HCT116 (cell line): ENCODE measurements around the gene COL12A1. TPM values are rescaled to one million over a fixed set of nuclear protein-coding genes. Genes with fewer than 3 reads are reported as not detected.

Experiments
- ATAC-seq: fragments of 200-7000 bp; cut with Tn5 transposase; 2 replicates; pipeline ENCODE4 v1.9.1; 2020; ENCODE audit warnings: mild to moderate bottlenecking, moderate library complexity
- BruUV-seq: library from RNA; stranded (reverse); fragments of 400-500 nt; replicated peaks from 2 replicates; lab custom pipeline; 2021; lab: Mats Ljungman, UMichigan
- CTCF ChIA-PET: fragments of 300-600 bp; sonication (Branson Sonifier 250); formaldehyde crosslinking; loops from one replicate; lab custom pipeline; 2021; ENCODE audit warnings: antibody characterized with exemption; lab: Charles Lee
- POLR2A ChIA-PET: fragments of 300-600, 350-600 bp; sonication (Branson Sonifier 250); formaldehyde crosslinking; loops from one replicate; lab custom pipeline; 2021; ENCODE audit warnings: antibody characterized with exemption; lab: Charles Lee
- RAD21 ChIA-PET, 2 experiments: fragments of 300-600 bp; sonication (Branson Sonifier 250); formaldehyde crosslinking; loops; one replicate each; lab custom pipeline; 2023; ENCODE audit warnings: low total read pairs in 2 of 2; ENCODE audit not compliant: uncharacterized antibody in 2 of 2, unreplicated experiment in 2 of 2, low non-redundant PET in 1 of 2; lab: Charles Lee
- DNase-seq: peaks from one replicate; pipeline ENCODE4 v3.0.0-alpha.2; 2010; ENCODE audit warnings: low read depth, low spot score
- H2AFZ ChIP-seq: fragments of 200-600 bp; shearing (Covaris generic), sonication (generic); 2 replicates; pipeline ENCODE4 v1.6.1; 2017; ENCODE audit warnings: low read depth, mixed run types, mixed read lengths, antibody characterized with exemption, low read length; ENCODE audit not compliant: poor library complexity, severe bottlenecking
- H3K27ac ChIP-seq: 2 replicates; pipeline ENCODE4 v1.5.1; 2012; ENCODE audit warnings: low read depth, low read length
- H3K27me3 ChIP-seq: fragments of 200-600 bp; sonication (generic); 2 replicates; pipeline ENCODE4 v1.6.1; 2016; ENCODE audit warnings: mixed run types, low read length, mixed read lengths; ENCODE audit not compliant: insufficient read depth
- H3K36me3 ChIP-seq, 2 experiments: fragments of 200-500 bp in 1 of 2; fragments of 200-600 bp in 1 of 2; sonication (Bioruptor generic) in 1 of 2; sonication (generic) in 1 of 2; 2 replicates each; pipeline versions ENCODE4 v1.5.1 to v1.6.1; 2014 to 2016; ENCODE audit warnings: low read length in 2 of 2, inconsistent platforms in 1 of 2, mixed read lengths in 1 of 2, mixed run types in 1 of 2; ENCODE audit not compliant: insufficient read depth in 2 of 2, control insufficient read depth in 1 of 2
- H3K4me1 ChIP-seq, 2 experiments: fragments of 200-600 bp in 1 of 2; sonication (generic) in 1 of 2; 2 replicates each; pipeline versions ENCODE4 v1.5.1 to v1.6.1; 2012 to 2017; ENCODE audit warnings: low read length in 2 of 2, inconsistent platforms in 1 of 2, mild to moderate bottlenecking in 1 of 2, mixed read lengths in 1 of 2, mixed run types in 1 of 2, moderate library complexity in 1 of 2; ENCODE audit not compliant: insufficient read depth in 2 of 2, control insufficient read depth in 1 of 2
- H3K4me2 ChIP-seq: fragments of 200-600 bp; sonication (generic); 2 replicates; pipeline ENCODE4 v1.6.1; 2017; ENCODE audit warnings: mixed run types, low read length, mixed read lengths
- H3K4me3 ChIP-seq, 2 experiments: fragments of 200-600 bp in 1 of 2; sonication (generic) in 1 of 2; replicated peaks in 1 of 2; 2 replicates each; pipeline ENCODE4 v1.5.1; 2011 to 2016; ENCODE audit warnings: low read length in 2 of 2, control low read depth in 1 of 2, low read depth in 1 of 2, mild to moderate bottlenecking in 1 of 2, mixed read lengths in 1 of 2, mixed run types in 1 of 2
- H3K79me2 ChIP-seq: fragments of 200-600 bp; sonication (generic); 2 replicates; pipeline ENCODE4 v1.6.1; 2017; ENCODE audit warnings: mild to moderate bottlenecking, mixed run types, low read length, moderate library complexity, mixed read lengths; ENCODE audit not compliant: insufficient read depth
- H3K9ac ChIP-seq: fragments of 200-600 bp; sonication (generic); 2 replicates; pipeline ENCODE4 v1.6.1; 2016; ENCODE audit warnings: low read length, mixed read lengths
- H3K9me2 ChIP-seq: fragments of 200-600 bp; sonication (generic), shearing (Covaris generic); 2 replicates; pipeline ENCODE4 v1.6.1; 2017; ENCODE audit warnings: mixed run types, mild to moderate bottlenecking, moderate library complexity; ENCODE audit not compliant: insufficient read depth
- H3K9me3 ChIP-seq, 2 experiments: fragments of 200-500 bp in 1 of 2; fragments of 200-600 bp in 1 of 2; sonication (Bioruptor generic) in 1 of 2; sonication (generic) in 1 of 2; 2 replicates each; pipeline ENCODE4 v1.6.1; 2014 to 2017; ENCODE audit warnings: low read length in 2 of 2, mixed read lengths in 2 of 2, inconsistent platforms in 1 of 2, low read depth in 1 of 2, mild to moderate bottlenecking in 1 of 2, mixed run types in 1 of 2, moderate library complexity in 1 of 2; ENCODE audit not compliant: control insufficient read depth in 1 of 2, insufficient read depth in 1 of 2
- H4K20me1 ChIP-seq: fragments of 200-600 bp; sonication (generic), shearing (Covaris generic); 2 replicates; pipeline ENCODE4 v1.6.1; 2017; ENCODE audit warnings: mixed run types, mild to moderate bottlenecking, moderate library complexity; ENCODE audit not compliant: insufficient read depth
- CEBPB ChIP-seq: IDR thresholded peaks from 2 replicates; pipeline ENCODE4 v1.6.1; 2012; ENCODE audit warnings: low read depth
- CTCF ChIP-seq, 3 experiments: fragments of 200-600 bp in 1 of 3; sonication (generic) in 1 of 3; IDR thresholded peaks in 2 of 3; conservative IDR thresholded peaks in 1 of 3; 2 replicates each; pipeline ENCODE4 v1.5.1; 2012 to 2017; ENCODE audit warnings: low read depth in 2 of 3, low read length in 2 of 3, antibody characterized with exemption in 1 of 3, borderline replicate concordance in 1 of 3, control low read depth in 1 of 3, mild to moderate bottlenecking in 1 of 3, mixed read lengths in 1 of 3, mixed run types in 1 of 3, moderate library complexity in 1 of 3; ENCODE audit not compliant: insufficient read depth in 1 of 3
- ELF1 ChIP-seq: IDR thresholded peaks from 2 replicates; pipeline ENCODE4 v1.6.1; 2012; ENCODE audit warnings: low read depth, borderline replicate concordance
- EZH2 ChIP-seq: fragments of 200-600 bp; sonication (generic); IDR thresholded peaks from 2 replicates; pipeline ENCODE4 v1.6.1; 2017; ENCODE audit warnings: antibody characterized with exemption, mixed run types
- SIN3A ChIP-seq: IDR thresholded peaks from 2 replicates; pipeline ENCODE4 v1.6.1; 2012; ENCODE audit warnings: low read depth
- ZNF274 ChIP-seq: fragments of 200-500 bp; sonication (Bioruptor generic); IDR thresholded peaks from 2 replicates; pipeline ENCODE4 v1.6.1; 2014; ENCODE audit warnings: mild to moderate bottlenecking, low read depth, low read length, inconsistent platforms
- intact Hi-C: fragments of 100-400 bp; cut with micrococcal nuclease; formaldehyde crosslinking; loops from 2 replicates; pipeline ENCODE4 v1.10.0; 2022
- total RNA-seq: library from RNA; stranded (reverse); gene quantifications from one replicate; pipeline ENCODE4 v1.2.1, GENCODE V29; 2021; ENCODE audit not compliant: unreplicated experiment
- TF ChIP-seq, protein P1 (sequence below): IDR thresholded peaks from 2 replicates; pipeline ENCODE4 v1.6.1; 2012

COL12A1 gene
- total RNA-seq, 1 experiment from 2014 or later, result 23.5 TPM

GRCh38 chr6:75090576-75090975, 115.3 kb downstream of the COL12A1 start:
- Histone ChIP-seq H3K27me3 (no peaks in the 10 kb centered on the region), H3K9ac (no peak overlapping the region), H3K4me1 (no peaks in the 10 kb centered on the region), H3K79me2 (no peaks in the 10 kb centered on the region), H2AFZ (no peak overlapping the region), H3K4me2 (no peak overlapping the region), H3K9me2 (no peaks in the 10 kb centered on the region), H3K9me3 (no peaks in the 10 kb centered on the region), H3K27ac (no peak overlapping the region), H3K36me3 (peaks cover 2 to 24% of the 10 kb centered on the region in 2 experiments; a peak in 2 of 4 replicates), H4K20me1 (no peaks in the 10 kb centered on the region), H3K4me3 (no peak overlapping the region)
- TF ChIP-seq CEBPB (no peak), ELF1 (no peak), CTCF (IDR thresholded peaks at IDR 0.05 in 2 of 3, conservative IDR thresholded peaks at IDR 0.05 in 1 of 3; ENCODE audit: borderline replicate concordance in 1 of 3, insufficient read depth in 1 of 3, low read depth in 2 of 3, low read length in 2 of 3) (no peak)
- no peak for DNase-seq
- intact Hi-C loops, result no loop called here
- no peak for ATAC-seq
- ChIA-PET CTCF (no interaction called here), POLR2A (no interaction called here), RAD21 (no interaction called here)
- BruUV-seq, result no TSS peak

DNA sequence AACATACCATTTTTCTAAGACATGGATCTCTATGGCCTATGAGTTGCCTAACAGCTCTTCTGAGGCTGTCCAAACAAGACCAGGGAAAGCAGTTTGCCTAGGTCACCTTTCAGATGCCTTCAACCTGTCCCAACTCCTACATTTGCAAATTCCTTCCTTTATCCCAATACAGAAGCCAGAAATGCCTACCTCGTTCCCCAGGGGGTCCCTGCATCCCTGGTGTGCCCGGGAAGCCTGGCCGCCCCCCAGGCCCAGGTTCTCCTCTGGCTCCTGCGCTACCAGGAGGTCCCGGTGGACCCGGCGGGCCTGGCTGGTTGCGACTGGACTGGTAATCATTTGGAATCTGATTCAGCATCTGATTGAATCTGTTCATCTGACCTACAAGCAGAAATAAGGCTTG, 115.9 kb downstream of the COL12A1 start:
- Histone ChIP-seq H3K9ac (no peak overlapping the region), H3K9me3 (no peaks in the 10 kb centered on the region), H3K9me2 (no peaks in the 10 kb centered on the region), H3K27me3 (no peaks in the 10 kb centered on the region), H4K20me1 (no peaks in the 10 kb centered on the region), H3K4me3 (no peak overlapping the region), H3K27ac (no peak overlapping the region), H2AFZ (no peak overlapping the region), H3K4me1 (no peaks in the 10 kb centered on the region), H3K4me2 (no peak overlapping the region), H3K79me2 (no peaks in the 10 kb centered on the region), H3K36me3 (peaks cover 2 to 26% of the 10 kb centered on the region in 2 experiments; a peak in 2 of 4 replicates)
- no TSS peak for BruUV-seq
- ATAC-seq (no peak), DNase-seq (no peak)
- intact Hi-C loops, result no loop called here
- ChIA-PET POLR2A (no interaction called here), CTCF (no interaction called here), RAD21 (no interaction called here)
- TF ChIP-seq ZNF274 (no peak), EZH2 (no peak), SIN3A (no peak), CEBPB (no peak)
- TF ChIP-seq, protein P1, sequence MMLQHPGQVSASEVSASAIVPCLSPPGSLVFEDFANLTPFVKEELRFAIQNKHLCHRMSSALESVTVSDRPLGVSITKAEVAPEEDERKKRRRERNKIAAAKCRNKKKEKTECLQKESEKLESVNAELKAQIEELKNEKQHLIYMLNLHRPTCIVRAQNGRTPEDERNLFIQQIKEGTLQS, result no peak
